Measurements from ENCODE around the gene THSD7B. TPM values are rescaled to one million over a fixed set of nuclear protein-coding genes. Genes with fewer than 3 reads are reported as not detected.

The THSD7B gene
- total and polyA plus RNA-seq, 2 of the 8 experiments (the other 6 are each of a cell fraction or from before 2014, with no cell fraction given), result 0.60 to 2.9 TPM

GRCh38 chr2:137705296-137705695 is 940.0 kb downstream of the THSD7B start:
- Histone ChIP-seq H3K23me2 (ENCODE audit: low read depth, low read length) (no peaks in the 10 kb centered on the region), H3K27me3 (replicated peaks in 1 of 4; ENCODE audit: control insufficient read depth in 3 of 4, extremely low read depth in 1 of 4, insufficient read depth in 3 of 4, low read length in 3 of 4) (no peaks in the 10 kb centered on the region), H2BK120ac (replicated peaks; ENCODE audit: low read depth, low read length) (no peak overlapping the region), H2BK20ac (ENCODE audit: low read length) (no peak overlapping the region), H3K56ac (replicated peaks; ENCODE audit: insufficient read length, low read depth, low read length) (no peak overlapping the region), H2BK12ac (ENCODE audit: low read depth, low read length) (no peak overlapping the region), H3K4me2 (ENCODE audit: insufficient read depth in 1 of 2, low read depth in 2 of 2, low read length in 2 of 2) (no peak overlapping the region), H4K8ac (ENCODE audit: extremely low read depth, insufficient read depth, low read length) (no peak overlapping the region), H3K4ac (replicated peaks; ENCODE audit: insufficient read length, low read depth, low read length) (no peak overlapping the region), H3K4me3 (ENCODE audit: extremely low read depth in 1 of 4, insufficient read depth in 2 of 4, low read depth in 3 of 4, low read length in 4 of 4) (no peak overlapping the region), H3K36me3 (ENCODE audit: control insufficient read depth in 2 of 4, insufficient read depth in 4 of 4, low read length in 3 of 4) (no peaks in the 10 kb centered on the region), H3K79me1 (ENCODE audit: low read depth, low read length) (no peaks in the 10 kb centered on the region), H3K23ac (ENCODE audit: insufficient read length) (no peak overlapping the region), H3K4me1 (replicated peaks in 1 of 4; ENCODE audit: control insufficient read depth in 3 of 4, insufficient read depth in 4 of 4, low read length in 3 of 4) (no peaks in the 10 kb centered on the region), H3K9me3 (ENCODE audit: insufficient read depth in 2 of 2, low read depth in 1 of 2, low read length in 1 of 2) (peaks cover 4 to 7% of the 10 kb centered on the region in 2 experiments; a peak in 3 of 4 replicates), H4K91ac (replicated peaks; ENCODE audit: insufficient read length, low read length) (no peak overlapping the region), H3K14ac (ENCODE audit: insufficient read length) (no peak overlapping the region), H3K9ac (replicated peaks in 1 of 4; ENCODE audit: extremely low read depth in 1 of 4, low read depth in 3 of 4, low read length in 3 of 4) (no peak overlapping the region), H2BK15ac (ENCODE audit: low read length) (no peak overlapping the region), H2AK5ac (ENCODE audit: low read depth, low read length) (no peak overlapping the region), H3K18ac (ENCODE audit: extremely low read depth, low read length) (no peak overlapping the region), H4K5ac (ENCODE audit: insufficient read length, low read depth, low read length) (no peak overlapping the region), H3K79me2 (ENCODE audit: control insufficient read depth in 1 of 2, insufficient read depth in 2 of 2, low read length in 2 of 2) (no peaks in the 10 kb centered on the region), H2AFZ (ENCODE audit: low read length) (no peak overlapping the region), H2BK5ac (ENCODE audit: low read depth, low read length) (no peak overlapping the region), H3K27ac (ENCODE audit: low read depth, low read length) (no peak overlapping the region), H4K20me1 (replicated peaks in 1 of 2; ENCODE audit: control insufficient read depth in 1 of 2, insufficient read depth in 2 of 2, low read length in 2 of 2) (no peaks in the 10 kb centered on the region)
- CTCF ChIA-PET (ENCODE audit: partially characterized antibody), result no interaction called here
- POLR2A ChIA-PET (ENCODE audit: partially characterized antibody), result no interaction called here
- 89% methylated on average over 4 of the region's 4 CpGs; no CpG with 5 or more reads in 1 of the 2 experiments for WGBS, 2 experiments (ENCODE audit: extremely low coverage in 1 of 2, insufficient coverage in 1 of 2, insufficient read length in 1 of 2, insufficient replicate concordance in 2 of 2, low coverage in 1 of 2, low lambda C conversion rate in 2 of 2, missing lambda C conversion rate in 1 of 2)
- FAIRE-seq, result no peak
- TF ChIP-seq EP300 (IDR thresholded peaks at IDR 0.05; ENCODE audit: borderline replicate concordance in 1 of 2, low read depth in 2 of 2, low read length in 2 of 2) (no peak), FOSL1 (IDR thresholded peaks at IDR 0.05; ENCODE audit: insufficient read depth, low read depth, low read length) (no peak), CHD2 (IDR thresholded peaks at IDR 0.05; ENCODE audit: low read length) (no peak), JUND (IDR thresholded peaks at IDR 0.05; ENCODE audit: low read length) (no peak), NANOG (IDR thresholded peaks at IDR 0.05; ENCODE audit: insufficient read depth, low read depth, low read length, poor library complexity, severe bottlenecking) (no peak), ATF2 (IDR thresholded peaks at IDR 0.05; ENCODE audit: low read length) (no peak), PHF8 (conservative IDR thresholded peaks at IDR 0.05; ENCODE audit: low read depth, low read length) (no peak), HDAC2 (IDR thresholded peaks at IDR 0.05; ENCODE audit: borderline replicate concordance in 1 of 2, low read depth in 2 of 2, low read length in 2 of 2) (no peak), SP2 (IDR thresholded peaks at IDR 0.05; ENCODE audit: low read length) (no peak), BRCA1 (IDR thresholded peaks at IDR 0.05; ENCODE audit: low read depth, low read length) (no peak), RFX5 (IDR thresholded peaks at IDR 0.05; ENCODE audit: borderline replicate concordance, low read depth, low read length) (no peak)
- no peak for DNase-seq (ENCODE audit: low read depth in 1 of 2, low spot score in 2 of 2)
